ENCODE results near the gene NTSR1. TPM values are rescaled to one million over a fixed set of nuclear protein-coding genes. Genes with fewer than 3 reads are reported as not detected.

Gene NTSR1
- total and polyA plus RNA-seq, 2 of the 13 experiments (the other 11 are each of a cell fraction or from before 2014, with no cell fraction given), result 0.09 to 0.12 TPM

GRCh38 chr20:62754122-62754990 lies 45.7 kb downstream of the NTSR1 start:
- no peaks in the 10 kb centered on the region for H3K79me2 ChIP-seq (ENCODE audit: insufficient read depth, low read length)
- CTCF ChIA-PET (ENCODE audit: low intra/inter-chr PET ratio, low total read pairs), result no interaction called here

More at GRCh38 chr20:62754122-62754990, 45.7 kb downstream of the NTSR1 start:
- DNase-seq (ENCODE audit: low spot score), result no peak
- no peak; the same call in 2 of the 3 replicates for ATAC-seq
- no peak overlapping the region for H3K4me3 ChIP-seq (replicated peaks in 1 of 3; ENCODE audit: insufficient read depth in 1 of 3, low read depth in 2 of 3, low read length in 3 of 3)
- BruUV-seq (replicated peaks), result no TSS peak
- in situ Hi-C loops (cut with HindIII; ENCODE audit: extremely low pct_ligation_motif_present, low pct_unique_long_range_greater_than_20kb), result no loop called here
- H3K9ac ChIP-seq (ENCODE audit: insufficient read depth, low read depth, low read length), result no peak overlapping the region
- H3K4me2 ChIP-seq (ENCODE audit: low read depth, low read length), result no peak overlapping the region
- TF ChIP-seq ATAD3A (CRISPR knock-in tag; IDR thresholded peaks at IDR 0.05) (no peak), MED13 (CRISPR knock-in tag; IDR thresholded peaks at IDR 0.05) (no peak), TBL1XR1 (IDR thresholded peaks at IDR 0.05; ENCODE audit: borderline replicate concordance, low read length, partially characterized antibody) (no peak), ZNF652 (CRISPR knock-in tag; IDR thresholded peaks at IDR 0.05; ENCODE audit: borderline replicate concordance, low read depth) (no peak), ZNF878 (CRISPR knock-in tag; IDR thresholded peaks at IDR 0.05) (no peak), KMT2B (CRISPR knock-in tag; IDR thresholded peaks at IDR 0.05) (no peak)
- TF ChIP-seq, protein P1, sequence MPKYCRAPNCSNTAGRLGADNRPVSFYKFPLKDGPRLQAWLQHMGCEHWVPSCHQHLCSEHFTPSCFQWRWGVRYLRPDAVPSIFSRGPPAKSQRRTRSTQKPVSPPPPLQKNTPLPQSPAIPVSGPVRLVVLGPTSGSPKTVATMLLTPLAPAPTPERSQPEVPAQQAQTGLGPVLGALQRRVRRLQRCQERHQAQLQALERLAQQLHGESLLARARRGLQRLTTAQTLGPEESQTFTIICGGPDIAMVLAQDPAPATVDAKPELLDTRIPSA (CRISPR knock-in tag; IDR thresholded peaks at IDR 0.05; ENCODE audit: borderline replicate concordance), result no peak
- TF ChIP-seq, protein P2, sequence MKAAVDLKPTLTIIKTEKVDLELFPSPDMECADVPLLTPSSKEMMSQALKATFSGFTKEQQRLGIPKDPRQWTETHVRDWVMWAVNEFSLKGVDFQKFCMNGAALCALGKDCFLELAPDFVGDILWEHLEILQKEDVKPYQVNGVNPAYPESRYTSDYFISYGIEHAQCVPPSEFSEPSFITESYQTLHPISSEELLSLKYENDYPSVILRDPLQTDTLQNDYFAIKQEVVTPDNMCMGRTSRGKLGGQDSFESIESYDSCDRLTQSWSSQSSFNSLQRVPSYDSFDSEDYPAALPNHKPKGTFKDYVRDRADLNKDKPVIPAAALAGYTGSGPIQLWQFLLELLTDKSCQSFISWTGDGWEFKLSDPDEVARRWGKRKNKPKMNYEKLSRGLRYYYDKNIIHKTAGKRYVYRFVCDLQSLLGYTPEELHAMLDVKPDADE (CRISPR knock-in tag; IDR thresholded peaks at IDR 0.05), result no peak
- no peaks in the 10 kb centered on the region for H3K9me3 ChIP-seq (ENCODE audit: low read length)
- no peak overlapping the region for H3K27ac ChIP-seq (ENCODE audit: extremely low read length, insufficient read depth, low read length)
- H2AFZ ChIP-seq (ENCODE audit: low read length), result no peak overlapping the region
- intact Hi-C loops (cut with micrococcal nuclease; ENCODE audit: unreplicated experiment), result no loop called here
- POLR2A ChIA-PET, result no interaction called here
- 47% methylated on average over 21 of the region's 31 CpGs for WGBS (ENCODE audit: low lambda C conversion rate)
- peaks cover 17% of the 10 kb centered on the region for H3K4me1 ChIP-seq (ENCODE audit: insufficient read depth, low read length)
- no peaks in the 10 kb centered on the region for H3K36me3 ChIP-seq (replicated peaks in 1 of 2; ENCODE audit: control insufficient read depth in 1 of 2, insufficient read depth in 2 of 2, low read length in 2 of 2)
- FAIRE-seq, result no peak
- H3K27me3 ChIP-seq (ENCODE audit: control insufficient read depth in 1 of 2, insufficient read depth in 2 of 2, low read length in 2 of 2), result peaks cover 9 to 68% of the 10 kb centered on the region in 2 experiments
- H4K20me1 ChIP-seq (ENCODE audit: insufficient read depth, low read length), result no peaks in the 10 kb centered on the region
